Kidney epithelial cell (primary cell): ENCODE measurements around the gene SLC44A2. TPM values are rescaled to one million over a fixed set of nuclear protein-coding genes. Genes with fewer than 3 reads are reported as not detected.

Source experiments
- DNase-seq: peaks from one replicate; pipeline ENCODE4 v3.0.0-alpha.2; 2010; ENCODE audit warnings: low read depth
- H3K27me3 ChIP-seq: 2 replicates; pipeline ENCODE4 v1.6.0; 2011; ENCODE audit warnings: low read length; ENCODE audit not compliant: control insufficient read depth, insufficient read depth
- H3K36me3 ChIP-seq: 2 replicates; pipeline ENCODE4 v1.5.1; 2011; ENCODE audit warnings: low read length; ENCODE audit not compliant: control insufficient read depth, insufficient read depth
- H3K4me3 ChIP-seq: 2 replicates; pipeline ENCODE4 v1.5.1; 2011; ENCODE audit warnings: low read depth, mild to moderate bottlenecking, control low read depth, low read length
- total RNA-seq: library from RNA; depleted of rRNA; stranded (reverse); fragments of >200 nt; gene quantifications from 2 replicates; pipeline ENCODE4 v1.2.3, GENCODE V29; 2015
- TF ChIP-seq, protein P1 (sequence below): IDR thresholded peaks from 2 replicates; pipeline ENCODE4 v1.5.1; 2011; ENCODE audit warnings: mild to moderate bottlenecking, moderate library complexity, low read length, control low read depth, inconsistent platforms; ENCODE audit not compliant: insufficient read depth, poor library complexity, severe bottlenecking

SLC44A2 gene
- total RNA-seq, 1 donor from 2014 or later = 88.5 TPM

- Histone ChIP-seq H3K36me3 (peaks cover 10% of the 10 kb centered on the region), H3K4me3 (no peak overlapping the region), H3K27me3 (no peaks in the 10 kb centered on the region)
- no peak for DNase-seq
- TF ChIP-seq, protein P1, sequence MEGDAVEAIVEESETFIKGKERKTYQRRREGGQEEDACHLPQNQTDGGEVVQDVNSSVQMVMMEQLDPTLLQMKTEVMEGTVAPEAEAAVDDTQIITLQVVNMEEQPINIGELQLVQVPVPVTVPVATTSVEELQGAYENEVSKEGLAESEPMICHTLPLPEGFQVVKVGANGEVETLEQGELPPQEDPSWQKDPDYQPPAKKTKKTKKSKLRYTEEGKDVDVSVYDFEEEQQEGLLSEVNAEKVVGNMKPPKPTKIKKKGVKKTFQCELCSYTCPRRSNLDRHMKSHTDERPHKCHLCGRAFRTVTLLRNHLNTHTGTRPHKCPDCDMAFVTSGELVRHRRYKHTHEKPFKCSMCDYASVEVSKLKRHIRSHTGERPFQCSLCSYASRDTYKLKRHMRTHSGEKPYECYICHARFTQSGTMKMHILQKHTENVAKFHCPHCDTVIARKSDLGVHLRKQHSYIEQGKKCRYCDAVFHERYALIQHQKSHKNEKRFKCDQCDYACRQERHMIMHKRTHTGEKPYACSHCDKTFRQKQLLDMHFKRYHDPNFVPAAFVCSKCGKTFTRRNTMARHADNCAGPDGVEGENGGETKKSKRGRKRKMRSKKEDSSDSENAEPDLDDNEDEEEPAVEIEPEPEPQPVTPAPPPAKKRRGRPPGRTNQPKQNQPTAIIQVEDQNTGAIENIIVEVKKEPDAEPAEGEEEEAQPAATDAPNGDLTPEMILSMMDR = no peak
Measured at GRCh38 chr19:10690341-10690781, 65.0 kb downstream of the SLC44A2 start.

DNA sequence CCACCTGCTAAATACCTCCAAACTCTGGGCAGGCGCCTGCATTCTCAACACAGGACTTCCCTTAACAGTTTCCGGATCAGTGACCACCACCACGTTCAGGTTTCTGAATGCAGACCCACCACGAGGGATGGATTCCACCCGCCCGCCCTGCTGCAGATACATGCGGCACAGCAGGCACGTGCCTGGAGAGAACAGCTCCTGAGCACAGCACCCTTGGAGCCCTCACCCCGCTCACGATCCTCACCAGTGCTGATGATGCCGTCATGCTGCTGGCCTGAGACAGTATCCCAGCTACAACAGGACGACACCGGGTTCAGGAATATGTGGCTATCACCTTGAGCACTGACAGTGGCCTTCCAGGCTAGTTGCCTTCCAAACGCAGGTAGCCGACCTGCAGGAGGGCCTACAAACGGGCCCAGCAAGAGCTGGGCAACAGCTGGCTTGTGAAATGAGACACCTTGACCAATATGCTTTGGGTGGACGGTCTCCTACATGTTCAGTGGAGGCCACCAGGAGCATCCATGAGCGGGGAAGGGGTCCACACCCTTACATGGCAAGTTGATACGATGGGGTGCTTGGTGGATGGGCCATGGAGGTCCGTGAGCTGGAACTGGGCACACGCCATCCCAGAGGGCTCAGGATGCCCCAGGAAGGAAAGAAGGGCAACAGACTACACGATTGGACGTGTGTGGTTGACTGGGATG, 66.0 kb downstream of the SLC44A2 start:
- TF ChIP-seq, protein P1 = no peak
- no peak overlapping the region for H3K4me3 ChIP-seq
- no peak for DNase-seq
- H3K36me3 ChIP-seq = peaks cover 10% of the 10 kb centered on the region
- H3K27me3 ChIP-seq = no peaks in the 10 kb centered on the region

DNA sequence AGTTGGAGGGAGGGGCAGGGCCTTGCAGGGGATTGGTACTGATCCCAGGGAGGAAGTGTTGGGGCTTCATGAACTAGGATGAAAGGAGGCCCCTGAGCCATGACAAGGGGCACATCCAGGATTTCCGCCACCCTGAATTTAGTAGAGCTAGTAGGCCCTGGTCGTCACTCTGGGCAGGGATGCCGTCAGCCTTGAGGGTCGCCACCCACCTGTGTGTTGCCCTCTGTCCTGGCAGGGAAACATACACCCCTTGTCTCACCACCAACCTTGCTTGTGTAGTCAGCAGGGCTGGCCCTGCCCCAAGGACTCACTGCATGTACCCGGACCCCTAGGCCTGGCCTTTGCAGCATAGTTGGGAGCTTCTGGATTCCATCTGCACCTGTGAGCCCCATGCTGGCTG, 66.5 kb downstream of the SLC44A2 start:
- DNase-seq = no peak
- TF ChIP-seq, protein P1 = no peak
- Histone ChIP-seq H3K4me3 (no peak overlapping the region), H3K36me3 (peaks cover 10% of the 10 kb centered on the region), H3K27me3 (no peaks in the 10 kb centered on the region)

- H3K36me3 ChIP-seq = peaks cover 10% of the 10 kb centered on the region
- H3K27me3 ChIP-seq = peaks cover 3% of the 10 kb centered on the region
- TF ChIP-seq, protein P1 = no peak
Measured at GRCh38 chr19:10692673-10693264, 67.4 kb downstream of the SLC44A2 start.

More at GRCh38 chr19:10692673-10693264, 67.4 kb downstream of the SLC44A2 start:
- H3K4me3 ChIP-seq = no peak overlapping the region
- DNase-seq = no peak

Other genes starting within 250 kb of the SLC44A2 start
- gene TYK2, start 245.0 kb upstream of the SLC44A2 start, total RNA-seq = 64.8 and 104 TPM in 2 replicates
- gene CDC37, start 222.0 kb upstream of the SLC44A2 start, total RNA-seq = 309 and 327 TPM in 2 replicates
- 1.7 and 1.8 TPM in 2 replicates for gene PDE4A, start 205.0 kb upstream of the SLC44A2 start, total RNA-seq
- gene KEAP1, start 122.2 kb upstream of the SLC44A2 start, total RNA-seq = 49.2 and 64.1 TPM in 2 replicates
- 0.08 and 0.62 TPM in 2 replicates for gene S1PR5, start 108.1 kb upstream of the SLC44A2 start, total RNA-seq
- 38.5 and 47.1 TPM in 2 replicates for gene ATG4D, start 81.6 kb upstream of the SLC44A2 start, total RNA-seq
- 18.4 and 19.8 TPM in 2 replicates for gene KRI1, start 59.5 kb upstream of the SLC44A2 start, total RNA-seq
- gene CDKN2D, start 56.6 kb upstream of the SLC44A2 start, total RNA-seq = 3.6 and 6.2 TPM in 2 replicates
- gene AP1M2, start 38.2 kb upstream of the SLC44A2 start, total RNA-seq = 73.7 and 86.8 TPM in 2 replicates
- gene ILF3, start 28.8 kb downstream of the SLC44A2 start, total RNA-seq = 153 and 160 TPM in 2 replicates
- 23.0 and 24.1 TPM in 2 replicates for gene QTRT1, start 75.9 kb downstream of the SLC44A2 start, total RNA-seq
- 102 and 123 TPM in 2 replicates for gene DNM2, start 92.5 kb downstream of the SLC44A2 start, total RNA-seq
- gene TMED1, start 210.7 kb downstream of the SLC44A2 start, total RNA-seq = 35.0 and 37.4 TPM in 2 replicates
- gene C19orf38, start 222.9 kb downstream of the SLC44A2 start, total RNA-seq = 0.33 and 0.55 TPM in 2 replicates
- 36.2 and 46.7 TPM in 2 replicates for gene CARM1, start 246.0 kb downstream of the SLC44A2 start, total RNA-seq